OCI-LY3 (cell line): Measurements from ENCODE around the gene PNPLA7.

Source experiments
- H2AFZ ChIP-seq: fragments of 200-600, 300-600 bp; shearing (Covaris generic); 2 replicates; pipeline ENCODE4 v1.6.0; 2014; ENCODE audit warnings: antibody characterized with exemption, low read depth, low read length
- H3K27ac ChIP-seq: fragments of 200-600, 300-600 bp; sonication (generic); 2 replicates; pipeline ENCODE4 v1.5.1; 2014; ENCODE audit warnings: mild to moderate bottlenecking, low read length, moderate library complexity, mixed read lengths
- H3K27me3 ChIP-seq: fragments of 200-600, 300-600 bp; sonication (generic); 2 replicates; pipeline ENCODE4 v1.6.1; 2014; ENCODE audit warnings: low read depth, low read length, mixed read lengths
- H3K36me3 ChIP-seq: fragments of 200-600, 300-600 bp; sonication (generic); replicated peaks from 2 replicates; pipeline ENCODE3; 2014; ENCODE audit warnings: low read depth, low read length, mixed read lengths
- H3K4me1 ChIP-seq: fragments of 300-600, 200-600 bp; sonication (generic); 2 replicates; pipeline ENCODE4 v1.6.1; 2014; ENCODE audit warnings: low read length, mixed read lengths
- H3K4me2 ChIP-seq: fragments of 200-600, 300-600 bp; sonication (generic); 2 replicates; pipeline ENCODE4 v1.6.1; 2014; ENCODE audit warnings: low read length, mixed read lengths
- H3K4me3 ChIP-seq: fragments of 300-600, 200-600 bp; sonication (generic); 2 replicates; pipeline ENCODE4 v1.5.1; 2014; ENCODE audit warnings: antibody characterized with exemption, mild to moderate bottlenecking, low read length, moderate library complexity
- H3K79me2 ChIP-seq: fragments of 300-600, 200-600 bp; shearing (Covaris generic); 2 replicates; pipeline ENCODE4 v1.6.1; 2014; ENCODE audit warnings: mild to moderate bottlenecking, low read length, mixed read lengths
- H3K9ac ChIP-seq: fragments of 300-600, 200-600 bp; shearing (Covaris generic); 2 replicates; pipeline ENCODE4 v1.6.0; 2014; ENCODE audit warnings: mild to moderate bottlenecking, low read length, moderate library complexity
- H3K9me3 ChIP-seq: fragments of 200-600, 300-600 bp; shearing (Covaris generic); 2 replicates; pipeline ENCODE4 v1.6.1; 2014; ENCODE audit warnings: low read length, mixed read lengths; ENCODE audit not compliant: insufficient read depth
- H4K20me1 ChIP-seq: fragments of 200-600, 300-600 bp; sonication (generic); 2 replicates; pipeline ENCODE4 v1.6.1; 2016; ENCODE audit warnings: low read length, mixed read lengths; ENCODE audit not compliant: insufficient read depth
- EZH2phosphoT487 ChIP-seq: fragments of 200-600 bp; shearing (Covaris generic); IDR thresholded peaks from 2 replicates; pipeline ENCODE4 v1.6.1; 2018; ENCODE audit warnings: antibody characterized with exemption, mixed run types, low read depth
- TF ChIP-seq, protein P1 (sequence below): fragments of 200-600, 300-600 bp; sonication (generic); IDR thresholded peaks from 2 replicates; pipeline ENCODE4 v1.5.1; 2014; ENCODE audit warnings: antibody characterized with exemption, low read length, low read depth

The PNPLA7 gene

DNA sequence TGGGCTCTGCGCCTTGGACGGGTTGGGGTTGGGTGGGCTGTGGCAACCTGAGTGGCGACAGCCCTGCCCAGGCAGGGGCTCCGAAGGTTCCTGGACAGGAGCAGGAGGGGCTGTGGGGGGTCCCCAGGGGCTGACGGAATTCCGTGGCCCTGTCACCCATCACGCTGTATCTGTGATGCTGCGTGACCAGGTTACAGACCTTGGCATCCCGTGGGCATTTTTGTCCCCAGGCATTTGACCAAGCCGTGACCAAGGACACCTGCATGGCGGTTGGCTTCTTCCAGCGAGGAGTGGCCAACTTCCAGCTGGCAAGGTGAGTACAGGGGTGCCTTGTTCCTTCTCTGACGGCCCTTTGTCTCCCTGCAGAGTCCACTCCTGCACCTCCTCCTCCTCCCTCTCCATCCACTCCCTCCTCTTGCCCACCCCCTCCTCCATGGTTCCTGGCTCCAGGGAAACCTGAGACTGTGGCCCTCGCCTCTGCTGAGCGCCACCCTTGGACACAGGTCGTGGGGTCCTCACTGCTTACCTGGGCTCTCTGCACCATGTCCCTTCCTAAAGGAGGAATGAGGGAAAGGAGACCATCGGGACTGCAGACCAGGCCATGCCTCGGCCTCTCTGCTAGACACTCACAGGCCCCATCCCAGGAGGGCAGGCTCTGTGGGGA is 124.1 kb downstream of the PNPLA7 start:
- H3K4me2 ChIP-seq, result no peak overlapping the region
- H4K20me1 ChIP-seq, result no peaks in the 10 kb centered on the region
- no peak overlapping the region for H3K9ac ChIP-seq
- H2AFZ ChIP-seq, result no peak overlapping the region
- H3K27me3 ChIP-seq, result peaks cover 8% of the 10 kb centered on the region
- H3K4me1 ChIP-seq, result peaks cover 36% of the 10 kb centered on the region
- H3K79me2 ChIP-seq, result peaks cover 15% of the 10 kb centered on the region
- no peak overlapping the region for H3K27ac ChIP-seq
- no peaks in the 10 kb centered on the region for H3K9me3 ChIP-seq
- TF ChIP-seq, protein P1, sequence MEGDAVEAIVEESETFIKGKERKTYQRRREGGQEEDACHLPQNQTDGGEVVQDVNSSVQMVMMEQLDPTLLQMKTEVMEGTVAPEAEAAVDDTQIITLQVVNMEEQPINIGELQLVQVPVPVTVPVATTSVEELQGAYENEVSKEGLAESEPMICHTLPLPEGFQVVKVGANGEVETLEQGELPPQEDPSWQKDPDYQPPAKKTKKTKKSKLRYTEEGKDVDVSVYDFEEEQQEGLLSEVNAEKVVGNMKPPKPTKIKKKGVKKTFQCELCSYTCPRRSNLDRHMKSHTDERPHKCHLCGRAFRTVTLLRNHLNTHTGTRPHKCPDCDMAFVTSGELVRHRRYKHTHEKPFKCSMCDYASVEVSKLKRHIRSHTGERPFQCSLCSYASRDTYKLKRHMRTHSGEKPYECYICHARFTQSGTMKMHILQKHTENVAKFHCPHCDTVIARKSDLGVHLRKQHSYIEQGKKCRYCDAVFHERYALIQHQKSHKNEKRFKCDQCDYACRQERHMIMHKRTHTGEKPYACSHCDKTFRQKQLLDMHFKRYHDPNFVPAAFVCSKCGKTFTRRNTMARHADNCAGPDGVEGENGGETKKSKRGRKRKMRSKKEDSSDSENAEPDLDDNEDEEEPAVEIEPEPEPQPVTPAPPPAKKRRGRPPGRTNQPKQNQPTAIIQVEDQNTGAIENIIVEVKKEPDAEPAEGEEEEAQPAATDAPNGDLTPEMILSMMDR, result no peak
- TF ChIP-seq EZH2phosphoT487, result no peak
- no peaks in the 10 kb centered on the region for H3K36me3 ChIP-seq
- no peak overlapping the region for H3K4me3 ChIP-seq

DNA sequence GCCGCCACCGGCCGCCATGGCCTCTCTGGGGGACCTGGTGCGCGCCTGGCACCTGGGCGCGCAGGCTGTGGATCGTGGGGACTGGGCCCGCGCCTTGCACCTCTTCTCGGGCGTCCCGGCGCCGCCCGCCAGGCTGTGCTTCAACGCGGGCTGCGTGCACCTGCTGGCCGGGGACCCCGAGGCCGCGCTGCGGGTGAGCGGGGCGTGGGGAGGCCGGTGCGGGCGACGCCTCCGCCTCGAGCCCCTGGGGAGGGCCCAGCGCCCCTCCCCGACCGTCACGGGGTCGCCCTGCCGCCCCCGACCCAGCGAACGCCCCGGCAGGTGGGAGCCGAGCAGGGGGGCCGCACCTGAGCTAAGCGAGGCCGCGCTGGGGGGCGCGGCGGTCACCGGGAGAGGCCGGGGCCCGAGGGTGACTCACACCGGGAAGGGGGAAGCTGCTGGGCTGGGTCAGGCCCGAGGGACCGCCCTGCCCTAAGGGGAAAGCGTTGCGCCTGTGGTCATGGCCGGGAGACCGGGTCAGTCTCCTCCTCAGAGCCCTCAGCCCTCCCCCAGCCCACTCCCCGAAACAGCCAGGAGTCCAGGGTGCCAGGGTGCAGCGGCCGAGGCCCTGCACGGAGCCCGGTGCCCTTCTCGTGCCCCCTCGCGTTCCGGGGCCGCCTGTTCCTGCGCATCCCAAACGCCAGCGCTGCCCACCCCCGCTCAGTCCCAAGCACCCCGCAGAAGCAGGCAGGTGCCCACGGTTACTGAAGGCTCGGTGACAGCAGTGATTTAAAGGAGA is 126.5 kb downstream of the PNPLA7 start:
- Histone ChIP-seq H2AFZ (peak overlapping the region; percentile 66; the same call in 1 of the 2 replicates), H4K20me1 (no peaks in the 10 kb centered on the region), H3K4me1 (peaks cover 19% of the 10 kb centered on the region), H3K36me3 (no peaks in the 10 kb centered on the region), H3K9ac (peak overlapping the region; percentile 62), H3K4me3 (peak overlapping the region; percentile 80), H3K27ac (no peak overlapping the region), H3K4me2 (peak overlapping the region; percentile 73), H3K9me3 (no peaks in the 10 kb centered on the region), H3K27me3 (no peaks in the 10 kb centered on the region), H3K79me2 (peaks cover 15% of the 10 kb centered on the region)
- TF ChIP-seq, protein P1, result no peak
- TF ChIP-seq EZH2phosphoT487, result no peak

DNA sequence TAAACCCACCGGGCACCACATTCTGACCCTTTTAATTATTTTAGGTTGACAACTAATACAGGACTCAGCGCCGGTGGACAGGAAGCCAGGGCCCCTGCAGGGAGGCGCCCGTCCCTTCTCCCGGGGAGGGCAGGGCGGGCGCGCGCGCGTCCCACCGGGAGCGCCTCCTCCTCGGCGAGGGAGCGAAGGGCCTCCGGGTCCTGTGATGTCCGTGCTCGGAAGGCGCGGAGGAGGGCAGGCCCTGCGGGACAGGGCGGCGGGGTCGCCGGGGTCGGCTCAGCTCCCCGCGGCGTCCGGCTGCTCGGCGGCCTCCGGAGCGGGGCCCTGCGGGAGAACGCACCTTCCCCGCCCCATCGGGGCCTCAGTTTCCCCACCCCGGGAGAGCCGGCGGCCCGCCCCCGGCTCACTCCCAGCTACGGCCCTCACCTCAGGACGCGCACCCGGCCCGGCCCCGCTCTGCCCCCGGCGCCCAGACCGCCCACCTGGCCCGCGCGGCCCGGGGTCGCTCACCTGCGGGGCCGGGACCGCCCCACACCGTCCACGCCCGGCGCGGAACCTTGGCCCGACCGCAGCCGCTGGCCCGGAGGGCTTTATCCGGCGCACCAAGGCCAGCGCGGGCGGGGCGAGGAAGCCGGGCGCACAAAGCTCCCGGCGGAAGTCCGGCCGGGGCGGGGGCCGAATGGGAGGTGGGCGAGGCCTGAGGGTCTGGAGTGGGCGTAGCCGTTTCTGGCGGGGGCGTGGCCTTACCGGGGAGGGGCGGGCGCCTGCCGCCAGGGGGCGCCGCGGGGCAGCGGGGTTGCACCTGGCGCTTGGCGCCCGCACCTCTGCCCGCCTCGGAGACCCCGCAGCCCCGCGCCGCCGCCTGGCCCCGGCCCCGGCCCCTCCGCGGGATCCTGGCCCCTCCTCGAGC is 127.3 kb downstream of the PNPLA7 start, which contains the start of the genes EXD3 and NOXA1:
EXD3 (minus strand) TSS at position 559 of the 910 bp plus-strand sequence. CDS start 27,805 bp downstream, outside the sequence.
NOXA1 (plus strand) TSS at position 790 of the 910 bp plus-strand sequence. CDS start 137 bp downstream, outside the sequence.
- peaks cover 15% of the 10 kb centered on the region for H3K79me2 ChIP-seq
- H3K9ac ChIP-seq, result peak within 1 kb of the TSS; percentile 73
- H4K20me1 ChIP-seq, result no peaks in the 10 kb centered on the region
- no peak within 1 kb of the TSS for H3K27ac ChIP-seq
- no peaks in the 10 kb centered on the region for H3K36me3 ChIP-seq
- H2AFZ ChIP-seq, result peak within 1 kb of the TSS; percentile 66
- peak within 1 kb of the TSS; percentile 75 for H3K4me2 ChIP-seq
- H3K4me3 ChIP-seq, result peak within 1 kb of the TSS; percentile 88
- no peaks in the 10 kb centered on the region for H3K9me3 ChIP-seq
- H3K27me3 ChIP-seq, result no peaks in the 10 kb centered on the region
- peaks cover 19% of the 10 kb centered on the region for H3K4me1 ChIP-seq
- TF ChIP-seq, protein P1, result peak; percentile 54
- TF ChIP-seq EZH2phosphoT487, result no peak
